HG03097 (cell line): ENCODE data around the gene CLK1.
"Not testable (repeated sequence)": the region's sequence is repeated elsewhere in the genome, so short reads cannot be mapped to it uniquely, and the experiment has no call there.

Source experiments
- ATAC-seq: cut with Tn5 transposase; IDR thresholded peaks from one replicate; pipeline ENCODE4 v1.9.1; 2021; ENCODE audit not compliant: unreplicated experiment, low FRiP score

CLK1 gene

GRCh38 chr2:200852605-200853004 is 11.9 kb downstream of the CLK1 start:
- no peak for ATAC-seq

GRCh38 chr2:200851398-200852248 is 12.8 kb downstream of the CLK1 start:
- ATAC-seq: no peak

GRCh38 chr2:200850512-200851256 is 13.8 kb downstream of the CLK1 start:
- no peak for ATAC-seq

DNA sequence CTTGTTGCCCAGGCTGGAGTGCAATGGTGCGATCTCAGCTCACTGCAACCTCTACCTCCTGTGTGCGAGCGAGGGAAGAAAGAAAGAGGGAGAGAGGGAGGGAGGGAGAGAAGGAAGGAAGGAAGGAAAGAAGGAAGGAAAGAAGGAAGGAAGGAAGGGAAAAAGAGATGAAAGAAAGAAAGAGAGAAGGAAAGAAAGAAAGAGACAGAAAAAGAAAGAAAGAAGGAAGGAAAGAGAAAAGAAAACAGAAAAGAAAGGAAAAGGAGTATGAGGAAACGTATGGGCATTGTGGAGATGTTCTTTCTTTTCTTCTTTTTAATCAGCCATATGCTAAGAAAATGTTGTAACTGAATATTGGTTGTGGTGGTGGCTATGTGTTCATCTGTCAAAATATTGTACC is 16.5 kb downstream of the CLK1 start:
- no peak for ATAC-seq

- no peak for ATAC-seq
Measured at GRCh38 chr2:200847269-200847668, 17.2 kb downstream of the CLK1 start.

DNA sequence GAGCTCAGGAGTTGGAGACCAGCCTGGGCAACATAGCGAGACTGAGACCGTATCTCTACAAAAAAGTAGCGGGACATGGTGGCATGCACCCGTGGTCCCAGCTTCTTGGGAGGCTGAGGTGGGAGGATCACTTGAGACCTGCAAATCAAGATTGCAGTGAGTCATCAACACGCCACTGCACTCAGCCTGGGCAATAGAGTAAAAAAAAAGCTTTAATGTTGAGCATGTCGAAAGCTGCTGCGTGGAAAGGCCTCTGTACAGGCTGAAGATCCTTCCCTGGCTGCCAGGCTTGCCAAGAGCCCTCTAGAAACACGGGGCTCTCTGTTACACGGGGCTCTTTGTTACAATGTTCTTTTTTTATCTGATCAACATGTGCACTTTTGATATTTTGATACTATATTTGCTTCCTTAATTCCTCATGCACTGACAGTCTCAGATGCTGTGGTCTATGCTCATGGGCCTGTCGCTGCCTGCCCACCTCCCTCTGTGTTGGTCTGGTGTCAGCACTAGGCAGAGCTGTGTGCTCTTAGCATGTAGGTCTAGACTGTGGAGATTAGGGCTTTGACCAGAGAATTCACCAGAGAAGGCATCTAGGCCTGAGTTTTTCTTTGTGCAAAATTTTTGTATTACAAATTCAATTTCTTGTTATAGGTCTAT is 18.7 kb downstream of the CLK1 start:
- ATAC-seq: no peak

DNA sequence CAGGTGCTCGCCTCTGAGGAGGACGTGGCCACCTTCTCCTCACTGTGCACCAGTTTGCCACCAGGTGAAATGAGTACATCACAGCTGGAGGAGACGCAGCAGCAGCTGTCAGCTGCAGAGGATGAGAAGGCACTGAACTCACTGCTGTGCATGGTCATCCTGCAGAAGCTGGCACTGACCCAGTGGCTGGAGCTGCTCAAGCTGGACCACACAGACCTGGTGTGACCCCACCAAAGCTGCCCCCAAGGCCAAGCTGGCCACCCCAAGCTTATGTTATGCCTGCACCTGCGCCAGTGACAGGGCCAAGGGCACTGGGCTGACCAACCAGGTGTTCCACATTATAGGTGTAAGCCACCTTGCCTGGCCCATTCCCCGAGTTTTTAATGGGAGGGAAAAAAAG is 19.3 kb downstream of the CLK1 start:
- ATAC-seq: no peak

DNA sequence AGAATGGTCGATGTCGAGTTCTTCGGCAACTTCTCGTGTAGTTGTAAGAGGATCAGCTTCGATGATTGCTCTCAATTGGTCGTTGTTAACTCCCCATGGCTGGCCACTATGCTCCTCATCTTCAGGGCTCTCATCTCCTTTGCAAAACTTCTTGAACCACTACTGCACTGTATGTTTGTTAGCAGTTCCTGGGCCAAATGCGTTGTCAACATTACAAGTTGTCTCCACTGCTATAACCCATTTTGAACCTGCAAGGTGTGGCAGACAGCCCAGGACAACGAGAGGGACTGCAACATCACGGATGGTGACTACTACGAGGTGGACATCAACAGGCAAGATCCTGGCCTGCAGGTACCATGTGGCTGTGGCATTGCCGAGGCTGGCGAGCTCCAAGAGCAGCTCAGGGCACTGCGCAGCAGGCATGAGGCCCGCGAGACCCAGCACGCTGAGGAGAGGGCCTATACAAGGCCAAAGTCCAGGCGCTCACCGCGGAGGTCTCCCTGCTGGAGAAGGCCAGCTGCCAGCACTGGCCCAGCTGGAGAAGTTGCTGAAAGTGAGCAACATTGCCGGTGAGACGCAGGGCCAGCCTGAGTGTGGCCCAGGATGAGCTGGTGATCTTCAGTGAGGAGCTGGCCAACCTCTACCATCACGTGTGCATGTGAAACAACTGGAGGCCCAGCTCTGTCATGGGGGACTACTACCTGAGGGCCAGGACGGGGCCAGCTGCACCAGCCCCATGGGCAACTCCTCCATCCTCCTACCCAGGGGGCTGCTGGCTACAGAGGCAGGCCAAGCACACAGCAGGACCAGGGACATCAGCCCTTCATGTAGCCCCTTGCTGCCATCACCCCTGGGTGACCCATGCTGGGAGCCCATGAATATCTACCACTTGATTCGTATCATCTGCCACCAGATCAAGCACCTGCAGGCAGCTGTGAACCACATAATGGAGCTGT is 20.2 kb downstream of the CLK1 start:
- no peak for ATAC-seq

DNA sequence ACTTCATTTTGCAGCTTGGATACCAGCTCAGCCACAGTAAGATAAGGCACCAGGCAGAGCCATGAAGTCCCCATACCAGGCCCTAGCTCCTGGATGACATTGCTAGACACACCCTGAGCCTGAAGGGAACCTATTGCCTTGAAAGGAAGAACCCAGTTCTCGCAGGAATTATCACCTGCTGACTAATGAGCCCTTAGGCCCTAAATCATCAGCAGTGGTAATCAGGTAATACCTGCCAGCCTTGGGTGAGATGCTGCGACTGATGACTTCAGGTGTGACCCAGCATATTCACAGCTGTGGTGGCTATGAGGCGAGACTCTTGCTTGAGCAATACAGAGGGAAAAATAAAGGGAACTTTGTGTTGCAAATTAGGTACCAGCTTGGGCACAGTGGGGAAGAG is 24.9 kb downstream of the CLK1 start:
- no peak for ATAC-seq

- ATAC-seq: no peak
Measured at GRCh38 chr2:200834701-200835100, 29.8 kb downstream of the CLK1 start.

GRCh38 chr2:200829258-200829655 is 35.2 kb downstream of the CLK1 start:
- no peak for ATAC-seq

- no peak for ATAC-seq
Measured at GRCh38 chr2:200828572-200829257, 35.7 kb downstream of the CLK1 start.

GRCh38 chr2:200828104-200828503 is 36.4 kb downstream of the CLK1 start:
- no peak for ATAC-seq

- ATAC-seq: no peak
Measured at GRCh38 chr2:200821686-200822245, 42.7 kb downstream of the CLK1 start.

DNA sequence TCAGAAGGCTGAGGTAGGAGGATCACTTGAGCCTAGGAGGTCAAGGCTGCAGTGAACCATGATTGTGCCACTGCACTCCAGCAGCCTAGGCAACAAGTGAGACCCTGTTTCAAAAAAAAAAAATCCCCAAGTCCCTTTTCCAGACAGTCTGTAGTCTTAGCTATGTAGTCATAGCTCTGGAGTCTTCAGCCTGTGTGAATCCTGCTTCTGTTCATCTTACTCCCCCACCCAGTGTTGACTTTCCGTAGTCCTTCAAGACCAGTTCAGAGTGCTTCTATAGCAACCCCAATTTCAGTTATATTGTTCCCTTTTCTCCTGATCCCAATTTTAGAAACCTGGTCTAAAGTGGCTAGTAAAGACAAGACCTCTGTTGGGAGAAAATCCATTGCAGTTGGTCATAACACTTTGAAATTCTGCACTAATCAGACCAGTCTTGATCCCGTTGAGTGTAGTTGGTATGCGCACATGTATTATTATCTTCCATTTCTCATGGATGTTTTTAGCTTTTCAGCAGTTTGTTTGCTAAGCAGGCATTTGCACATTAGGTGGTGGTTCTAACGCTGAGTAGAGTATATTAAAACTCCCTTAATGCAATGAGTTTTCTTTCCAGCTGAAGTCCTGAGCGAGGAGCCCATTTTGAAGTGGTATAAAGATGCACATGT is 43.8 kb downstream of the CLK1 start:
- no peak for ATAC-seq

GRCh38 chr2:200818732-200819131 is 45.7 kb downstream of the CLK1 start:
- not testable (repeated sequence) for ATAC-seq

GRCh38 chr2:200814917-200815316 is 49.5 kb downstream of the CLK1 start:
- no peak for ATAC-seq

GRCh38 chr2:200814276-200814815 is 50.1 kb downstream of the CLK1 start:
- no peak for ATAC-seq
